SK-N-SH treated with all-trans-retinoic acid at 6 μM for 48 hours (cell line): Measurements from ENCODE around the gene LSMEM2.

ENCODE experiments used
- TOX ChIP-seq: fragments of 250-450 bp; sonication (Bioruptor Pico); IDR thresholded peaks from 2 replicates; pipeline ENCODE4 v1.8.0; 2021; ENCODE audit warnings: mild to moderate bottlenecking, moderate library complexity, borderline replicate concordance
- ZC3H10 ChIP-seq: fragments of 250-450 bp; sonication (Bioruptor Pico); IDR thresholded peaks from 2 replicates; pipeline ENCODE4 v1.5.1; 2021; ENCODE audit warnings: mild to moderate bottlenecking, moderate library complexity
- ZFP30 ChIP-seq: fragments of 450-650 bp; formaldehyde crosslinking; IDR thresholded peaks from 2 replicates; pipeline ENCODE4 v1.5.0; 2022; ENCODE audit warnings: mild to moderate bottlenecking, moderate library complexity
- ZNF8 ChIP-seq: fragments of 450-650 bp; formaldehyde crosslinking; IDR thresholded peaks from 2 replicates; pipeline ENCODE4 v1.5.0; 2020; ENCODE audit warnings: mild to moderate bottlenecking, moderate library complexity
- TF ChIP-seq, protein P1 (sequence below): fragments of 250-450 bp; sonication (Bioruptor Pico); IDR thresholded peaks from 2 replicates; pipeline ENCODE4 v1.5.1; 2021; ENCODE audit warnings: mild to moderate bottlenecking, moderate library complexity
- TF ChIP-seq, protein P2 (sequence below): fragments of 250-450 bp; sonication (Bioruptor Pico); IDR thresholded peaks from 2 replicates; pipeline ENCODE4 v1.8.0; 2020; ENCODE audit warnings: mild to moderate bottlenecking, moderate library complexity, borderline replicate concordance
- TF ChIP-seq, protein P3 (sequence below): fragments of 250-450 bp; sonication (Bioruptor Pico); IDR thresholded peaks from 2 replicates; pipeline ENCODE4 v1.5.1; 2020; ENCODE audit warnings: low read depth, mild to moderate bottlenecking, moderate library complexity
- TF ChIP-seq, protein P4 (sequence below): fragments of 250-450 bp; sonication (Bioruptor Pico); IDR thresholded peaks from 2 replicates; pipeline ENCODE4 v1.5.0; 2020; ENCODE audit warnings: mild to moderate bottlenecking, moderate library complexity

DNA sequence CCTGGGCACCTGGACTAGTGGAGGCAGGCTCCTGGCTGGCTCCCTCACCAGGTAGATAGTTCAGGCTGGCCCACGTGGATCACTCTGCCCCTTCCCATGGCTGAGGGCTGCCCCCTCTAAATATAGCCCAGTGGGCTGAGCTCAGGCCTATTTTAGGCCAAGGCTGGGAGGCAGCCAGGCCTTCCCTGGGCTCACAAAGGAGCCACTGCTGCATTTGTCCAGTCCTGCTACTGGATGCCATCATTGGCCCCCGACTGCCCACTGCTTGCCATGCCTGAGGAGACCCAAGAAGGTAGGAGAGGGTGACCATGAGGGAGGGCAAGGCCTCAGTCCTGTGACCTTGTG lies at the start of gene LSMEM2:
- TF ChIP-seq, protein P1, sequence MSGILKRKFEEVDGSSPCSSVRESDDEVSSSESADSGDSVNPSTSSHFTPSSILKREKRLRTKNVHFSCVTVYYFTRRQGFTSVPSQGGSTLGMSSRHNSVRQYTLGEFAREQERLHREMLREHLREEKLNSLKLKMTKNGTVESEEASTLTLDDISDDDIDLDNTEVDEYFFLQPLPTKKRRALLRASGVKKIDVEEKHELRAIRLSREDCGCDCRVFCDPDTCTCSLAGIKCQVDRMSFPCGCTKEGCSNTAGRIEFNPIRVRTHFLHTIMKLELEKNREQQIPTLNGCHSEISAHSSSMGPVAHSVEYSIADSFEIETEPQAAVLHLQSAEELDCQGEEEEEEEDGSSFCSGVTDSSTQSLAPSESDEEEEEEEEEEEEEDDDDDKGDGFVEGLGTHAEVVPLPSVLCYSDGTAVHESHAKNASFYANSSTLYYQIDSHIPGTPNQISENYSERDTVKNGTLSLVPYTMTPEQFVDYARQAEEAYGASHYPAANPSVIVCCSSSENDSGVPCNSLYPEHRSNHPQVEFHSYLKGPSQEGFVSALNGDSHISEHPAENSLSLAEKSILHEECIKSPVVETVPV (CRISPR knock-in tag): no peak
- TF ChIP-seq, protein P2, sequence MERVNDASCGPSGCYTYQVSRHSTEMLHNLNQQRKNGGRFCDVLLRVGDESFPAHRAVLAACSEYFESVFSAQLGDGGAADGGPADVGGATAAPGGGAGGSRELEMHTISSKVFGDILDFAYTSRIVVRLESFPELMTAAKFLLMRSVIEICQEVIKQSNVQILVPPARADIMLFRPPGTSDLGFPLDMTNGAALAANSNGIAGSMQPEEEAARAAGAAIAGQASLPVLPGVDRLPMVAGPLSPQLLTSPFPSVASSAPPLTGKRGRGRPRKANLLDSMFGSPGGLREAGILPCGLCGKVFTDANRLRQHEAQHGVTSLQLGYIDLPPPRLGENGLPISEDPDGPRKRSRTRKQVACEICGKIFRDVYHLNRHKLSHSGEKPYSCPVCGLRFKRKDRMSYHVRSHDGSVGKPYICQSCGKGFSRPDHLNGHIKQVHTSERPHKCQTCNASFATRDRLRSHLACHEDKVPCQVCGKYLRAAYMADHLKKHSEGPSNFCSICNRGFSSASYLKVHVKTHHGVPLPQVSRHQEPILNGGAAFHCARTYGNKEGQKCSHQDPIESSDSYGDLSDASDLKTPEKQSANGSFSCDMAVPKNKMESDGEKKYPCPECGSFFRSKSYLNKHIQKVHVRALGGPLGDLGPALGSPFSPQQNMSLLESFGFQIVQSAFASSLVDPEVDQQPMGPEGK (CRISPR knock-in tag): no peak
- TF ChIP-seq, protein P3, sequence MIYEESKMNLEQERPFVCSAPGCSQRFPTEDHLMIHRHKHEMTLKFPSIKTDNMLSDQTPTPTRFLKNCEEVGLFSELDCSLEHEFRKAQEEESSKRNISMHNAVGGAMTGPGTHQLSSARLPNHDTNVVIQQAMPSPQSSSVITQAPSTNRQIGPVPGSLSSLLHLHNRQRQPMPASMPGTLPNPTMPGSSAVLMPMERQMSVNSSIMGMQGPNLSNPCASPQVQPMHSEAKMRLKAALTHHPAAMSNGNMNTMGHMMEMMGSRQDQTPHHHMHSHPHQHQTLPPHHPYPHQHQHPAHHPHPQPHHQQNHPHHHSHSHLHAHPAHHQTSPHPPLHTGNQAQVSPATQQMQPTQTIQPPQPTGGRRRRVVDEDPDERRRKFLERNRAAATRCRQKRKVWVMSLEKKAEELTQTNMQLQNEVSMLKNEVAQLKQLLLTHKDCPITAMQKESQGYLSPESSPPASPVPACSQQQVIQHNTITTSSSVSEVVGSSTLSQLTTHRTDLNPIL: no peak
- no peak for TF ChIP-seq ZC3H10 (CRISPR knock-in tag)
- TF ChIP-seq ZNF8 (CRISPR knock-in tag): no peak
- no peak for TF ChIP-seq TOX (CRISPR knock-in tag)
- TF ChIP-seq ZFP30: no peak
- TF ChIP-seq, protein P4, sequence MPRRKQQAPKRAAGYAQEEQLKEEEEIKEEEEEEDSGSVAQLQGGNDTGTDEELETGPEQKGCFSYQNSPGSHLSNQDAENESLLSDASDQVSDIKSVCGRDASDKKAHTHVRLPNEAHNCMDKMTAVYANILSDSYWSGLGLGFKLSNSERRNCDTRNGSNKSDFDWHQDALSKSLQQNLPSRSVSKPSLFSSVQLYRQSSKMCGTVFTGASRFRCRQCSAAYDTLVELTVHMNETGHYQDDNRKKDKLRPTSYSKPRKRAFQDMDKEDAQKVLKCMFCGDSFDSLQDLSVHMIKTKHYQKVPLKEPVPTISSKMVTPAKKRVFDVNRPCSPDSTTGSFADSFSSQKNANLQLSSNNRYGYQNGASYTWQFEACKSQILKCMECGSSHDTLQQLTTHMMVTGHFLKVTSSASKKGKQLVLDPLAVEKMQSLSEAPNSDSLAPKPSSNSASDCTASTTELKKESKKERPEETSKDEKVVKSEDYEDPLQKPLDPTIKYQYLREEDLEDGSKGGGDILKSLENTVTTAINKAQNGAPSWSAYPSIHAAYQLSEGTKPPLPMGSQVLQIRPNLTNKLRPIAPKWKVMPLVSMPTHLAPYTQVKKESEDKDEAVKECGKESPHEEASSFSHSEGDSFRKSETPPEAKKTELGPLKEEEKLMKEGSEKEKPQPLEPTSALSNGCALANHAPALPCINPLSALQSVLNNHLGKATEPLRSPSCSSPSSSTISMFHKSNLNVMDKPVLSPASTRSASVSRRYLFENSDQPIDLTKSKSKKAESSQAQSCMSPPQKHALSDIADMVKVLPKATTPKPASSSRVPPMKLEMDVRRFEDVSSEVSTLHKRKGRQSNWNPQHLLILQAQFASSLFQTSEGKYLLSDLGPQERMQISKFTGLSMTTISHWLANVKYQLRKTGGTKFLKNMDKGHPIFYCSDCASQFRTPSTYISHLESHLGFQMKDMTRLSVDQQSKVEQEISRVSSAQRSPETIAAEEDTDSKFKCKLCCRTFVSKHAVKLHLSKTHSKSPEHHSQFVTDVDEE (CRISPR knock-in tag): no peak
